ENCODE data around the gene ZMIZ1.

- TF ChIP-seq CTCF (conservative IDR thresholded peaks at IDR 0.05 in 1 of 2, IDR thresholded peaks at IDR 0.05 in 1 of 2; ENCODE audit: low read depth in 1 of 2, low read length in 2 of 2): no peak
- TF ChIP-seq EZH2 (IDR thresholded peaks at IDR 0.05; ENCODE audit: low read length, missing control alignments): no peak
These were observed 89.8 kb downstream of the ZMIZ1 start for GRCh38 chr10:79158402-79159097.

Data from fibroblast of lung (primary cell).